Osteoblast (primary cell): Measurements from ENCODE around the gene SLC12A1. TPM values are rescaled to one million over a fixed set of nuclear protein-coding genes. Genes with fewer than 3 reads are reported as not detected.

Experiments used
- DNase-seq: peaks from one replicate; pipeline ENCODE4 v3.0.0; 2011; ENCODE audit warnings: low spot score, mixed read lengths; ENCODE audit not compliant: insufficient read length; ENCODE audit errors: missing footprints
- H2AFZ ChIP-seq: 2 replicates; pipeline ENCODE4 v1.6.0; 2011; ENCODE audit warnings: mild to moderate bottlenecking, low read length
- H3K27ac ChIP-seq: 2 replicates; pipeline ENCODE4 v1.5.1; 2011; ENCODE audit warnings: mild to moderate bottlenecking, low read depth, low read length, moderate library complexity
- H3K27me3 ChIP-seq: 2 replicates; pipeline ENCODE4 v1.6.0; 2012; ENCODE audit warnings: mild to moderate bottlenecking, control low read depth, inconsistent platforms, low read length, moderate library complexity; ENCODE audit not compliant: insufficient read depth
- H3K36me3 ChIP-seq: 2 replicates; pipeline ENCODE4 v1.5.1; 2011; ENCODE audit warnings: mild to moderate bottlenecking, low read length, control low read depth, moderate library complexity; ENCODE audit not compliant: insufficient read depth
- H3K4me1 ChIP-seq: 2 replicates; pipeline ENCODE4 v1.5.1; 2011; ENCODE audit warnings: mild to moderate bottlenecking, low read length, control low read depth, moderate library complexity; ENCODE audit not compliant: insufficient read depth
- H3K4me2 ChIP-seq: 2 replicates; pipeline ENCODE4 v1.6.0; 2011; ENCODE audit warnings: mild to moderate bottlenecking, low read length; ENCODE audit not compliant: insufficient read depth
- H3K4me3 ChIP-seq: fragments of 200-600 bp; sonication (generic); 3 replicates; pipeline ENCODE4 v1.5.1; 2012; ENCODE audit warnings: mild to moderate bottlenecking, low read length, inconsistent platforms; ENCODE audit not compliant: insufficient read depth
- H3K79me2 ChIP-seq: 2 replicates; pipeline ENCODE4 v1.6.0; 2012; ENCODE audit warnings: mild to moderate bottlenecking, low read length, control low read depth, inconsistent platforms; ENCODE audit not compliant: insufficient read depth
- H3K9me3 ChIP-seq: 2 replicates; pipeline ENCODE4 v1.5.1; 2011; ENCODE audit warnings: low read depth, low read length, control low read depth
- H4K20me1 ChIP-seq: 2 replicates; pipeline ENCODE4 v1.6.0; 2012; ENCODE audit warnings: mild to moderate bottlenecking, low read length, control low read depth; ENCODE audit not compliant: insufficient read depth
- total RNA-seq: library from RNA; depleted of rRNA; stranded (reverse); fragments of >200 nt; gene quantifications from 2 replicates; pipeline ENCODE4 v1.2.3, GENCODE V29; 2012
- TF ChIP-seq, protein P1 (sequence below): IDR thresholded peaks from 2 replicates; pipeline ENCODE4 v1.5.1; 2011; ENCODE audit warnings: mild to moderate bottlenecking, low read depth, low read length, moderate library complexity; ENCODE audit errors: extremely low read depth

SLC12A1 gene
- total RNA-seq, 1 donor, result not detected

DNA sequence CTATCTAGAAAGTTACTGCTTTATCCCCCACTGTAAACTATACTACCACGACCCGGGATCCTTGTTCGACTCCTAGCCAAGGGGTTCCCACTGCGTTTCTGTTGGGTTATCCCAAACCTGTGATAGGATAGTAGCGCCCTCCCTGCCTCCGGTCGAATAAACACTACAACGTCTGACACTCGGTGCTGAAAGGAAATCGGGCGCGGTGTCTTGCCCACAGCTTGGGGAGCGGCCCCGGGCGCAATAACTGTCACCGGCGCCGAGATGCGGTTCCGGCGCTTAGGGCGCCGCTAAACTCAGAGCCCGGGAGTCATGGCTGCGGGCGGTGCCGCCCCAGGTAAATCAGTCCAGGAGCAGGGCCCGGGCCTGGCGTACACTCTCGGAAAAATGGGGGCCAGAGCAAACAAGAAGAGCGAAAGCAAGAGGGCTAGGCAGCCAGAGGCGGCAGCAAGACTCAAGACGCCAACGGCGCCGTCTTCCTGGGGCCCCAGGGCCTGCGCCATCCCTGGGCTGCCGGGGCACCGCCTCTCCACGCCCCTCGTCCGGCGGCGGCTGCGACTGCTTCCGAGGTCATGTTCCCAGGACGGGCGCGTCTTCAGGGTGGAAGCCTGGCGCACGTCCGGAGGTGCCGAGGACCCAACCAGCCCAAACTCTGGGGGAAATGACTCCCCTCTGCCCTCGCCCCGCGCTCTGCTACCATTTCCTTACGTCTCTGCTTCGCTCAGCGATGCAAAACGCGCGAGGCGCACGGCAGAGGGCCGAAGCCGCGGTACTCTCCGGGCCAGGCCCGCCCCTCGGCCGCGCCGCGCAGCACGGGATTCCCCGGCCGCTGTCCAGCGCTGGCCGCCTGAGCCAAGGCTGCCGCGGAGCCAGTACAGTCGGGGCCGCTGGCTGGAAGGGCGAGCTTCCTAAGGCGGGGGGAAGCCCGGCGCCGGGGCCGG, 125.0 kb downstream of the SLC12A1 start, which contains the start of gene DUT:
DUT (plus strand) TSS at position 575 of the 941 bp plus-strand sequence; CDS start at position 662, 87 bp downstream.
- peaks cover 14% of the 10 kb centered on the region for H3K79me2 ChIP-seq
- peak; percentile 92 for DNase-seq
- H3K27me3 ChIP-seq, result no peaks in the 10 kb centered on the region
- H3K9me3 ChIP-seq, result no peaks in the 10 kb centered on the region
- peak within 1 kb of the TSS; percentile 96 for H2AFZ ChIP-seq
- peak within 1 kb of the TSS; percentile 89 for H3K4me2 ChIP-seq
- TF ChIP-seq, protein P1, sequence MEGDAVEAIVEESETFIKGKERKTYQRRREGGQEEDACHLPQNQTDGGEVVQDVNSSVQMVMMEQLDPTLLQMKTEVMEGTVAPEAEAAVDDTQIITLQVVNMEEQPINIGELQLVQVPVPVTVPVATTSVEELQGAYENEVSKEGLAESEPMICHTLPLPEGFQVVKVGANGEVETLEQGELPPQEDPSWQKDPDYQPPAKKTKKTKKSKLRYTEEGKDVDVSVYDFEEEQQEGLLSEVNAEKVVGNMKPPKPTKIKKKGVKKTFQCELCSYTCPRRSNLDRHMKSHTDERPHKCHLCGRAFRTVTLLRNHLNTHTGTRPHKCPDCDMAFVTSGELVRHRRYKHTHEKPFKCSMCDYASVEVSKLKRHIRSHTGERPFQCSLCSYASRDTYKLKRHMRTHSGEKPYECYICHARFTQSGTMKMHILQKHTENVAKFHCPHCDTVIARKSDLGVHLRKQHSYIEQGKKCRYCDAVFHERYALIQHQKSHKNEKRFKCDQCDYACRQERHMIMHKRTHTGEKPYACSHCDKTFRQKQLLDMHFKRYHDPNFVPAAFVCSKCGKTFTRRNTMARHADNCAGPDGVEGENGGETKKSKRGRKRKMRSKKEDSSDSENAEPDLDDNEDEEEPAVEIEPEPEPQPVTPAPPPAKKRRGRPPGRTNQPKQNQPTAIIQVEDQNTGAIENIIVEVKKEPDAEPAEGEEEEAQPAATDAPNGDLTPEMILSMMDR, result peak; percentile 8
- peaks cover 12% of the 10 kb centered on the region for H3K4me1 ChIP-seq
- H3K36me3 ChIP-seq, result peaks cover 14% of the 10 kb centered on the region
- H3K4me3 ChIP-seq, result peak within 1 kb of the TSS; percentile 88
- peak within 1 kb of the TSS; percentile 85 for H3K27ac ChIP-seq
- peaks cover 7% of the 10 kb centered on the region for H4K20me1 ChIP-seq

- TF ChIP-seq, protein P1, result no peak
- H3K36me3 ChIP-seq, result peaks cover 22% of the 10 kb centered on the region
- no peaks in the 10 kb centered on the region for H3K27me3 ChIP-seq
- H3K4me2 ChIP-seq, result peak overlapping the region; percentile 89
- H3K4me3 ChIP-seq, result peak overlapping the region; percentile 88
- H2AFZ ChIP-seq, result peak overlapping the region; percentile 96
- peaks cover 7% of the 10 kb centered on the region for H4K20me1 ChIP-seq
- no peaks in the 10 kb centered on the region for H3K9me3 ChIP-seq
- peaks cover 14% of the 10 kb centered on the region for H3K79me2 ChIP-seq
- H3K27ac ChIP-seq, result peak overlapping the region; percentile 85
- peak; percentile 94 for DNase-seq
- H3K4me1 ChIP-seq, result peaks cover 12% of the 10 kb centered on the region
These were observed 125.9 kb downstream of the SLC12A1 start for GRCh38 chr15:48331796-48332641.

- Histone ChIP-seq H3K4me2 (peak overlapping the region; percentile 89), H3K9me3 (no peaks in the 10 kb centered on the region), H3K4me3 (peak overlapping the region; percentile 88), H3K36me3 (peaks cover 25% of the 10 kb centered on the region), H3K4me1 (peaks cover 12% of the 10 kb centered on the region), H3K79me2 (peaks cover 14% of the 10 kb centered on the region), H3K27me3 (no peaks in the 10 kb centered on the region), H3K27ac (no peak overlapping the region), H4K20me1 (peaks cover 7% of the 10 kb centered on the region), H2AFZ (no peak overlapping the region)
- TF ChIP-seq, protein P1, result no peak
- peak; percentile 34 for DNase-seq
These were observed 126.5 kb downstream of the SLC12A1 start for GRCh38 chr15:48332642-48333034.
